Ishikawa (cell line): ENCODE measurements around the gene TRAF1.

Source experiments
- CEBPB ChIP-seq: IDR thresholded peaks from 2 replicates; pipeline ENCODE4 v1.6.1; 2012
- CREB1 ChIP-seq: IDR thresholded peaks from 2 replicates; pipeline ENCODE4 v1.6.1; 2012; ENCODE audit warnings: low read depth
- EGR1 ChIP-seq: IDR thresholded peaks from 2 replicates; pipeline ENCODE4 v1.6.1; 2012
- EP300 ChIP-seq: IDR thresholded peaks from 2 replicates; pipeline ENCODE4 v1.6.1; 2012; ENCODE audit warnings: borderline replicate concordance
- FOXM1 ChIP-seq: IDR thresholded peaks from 2 replicates; pipeline ENCODE4 v1.6.1; 2012; ENCODE audit warnings: low read depth, borderline replicate concordance
- NFIC ChIP-seq: IDR thresholded peaks from 2 replicates; pipeline ENCODE4 v1.6.1; 2012
- RAD21 ChIP-seq: IDR thresholded peaks from 2 replicates; pipeline ENCODE4 v1.6.1; 2012; ENCODE audit warnings: low read depth
- REST ChIP-seq: IDR thresholded peaks from 2 replicates; pipeline ENCODE4 v1.6.1; 2012; ENCODE audit warnings: low read depth, mild to moderate bottlenecking
- TAF1 ChIP-seq: IDR thresholded peaks from 2 replicates; pipeline ENCODE4 v1.6.1; 2012; ENCODE audit warnings: low read depth, mild to moderate bottlenecking
- TCF12 ChIP-seq: IDR thresholded peaks from 2 replicates; pipeline ENCODE4 v1.6.1; 2012; ENCODE audit warnings: low read depth
- TEAD4 ChIP-seq: IDR thresholded peaks from 2 replicates; pipeline ENCODE4 v1.6.1; 2012
- YY1 ChIP-seq: IDR thresholded peaks from 2 replicates; pipeline ENCODE4 v1.6.1; 2012; ENCODE audit warnings: low read depth
- ZBTB7A ChIP-seq: IDR thresholded peaks from 2 replicates; pipeline ENCODE4 v1.6.1; 2012; ENCODE audit warnings: low read depth
- TF ChIP-seq, protein P1 (sequence below): IDR thresholded peaks from 2 replicates; pipeline ENCODE4 v1.6.1; 2012
- TF ChIP-seq, protein P2 (sequence below): IDR thresholded peaks from 2 replicates; pipeline ENCODE4 v1.6.1; 2012

TRAF1 gene

GRCh38 chr9:120885457-120885856 is 41.1 kb downstream of the TRAF1 start:
- TF ChIP-seq EGR1: no peak
- no peak for TF ChIP-seq TCF12
- TF ChIP-seq, protein P1, sequence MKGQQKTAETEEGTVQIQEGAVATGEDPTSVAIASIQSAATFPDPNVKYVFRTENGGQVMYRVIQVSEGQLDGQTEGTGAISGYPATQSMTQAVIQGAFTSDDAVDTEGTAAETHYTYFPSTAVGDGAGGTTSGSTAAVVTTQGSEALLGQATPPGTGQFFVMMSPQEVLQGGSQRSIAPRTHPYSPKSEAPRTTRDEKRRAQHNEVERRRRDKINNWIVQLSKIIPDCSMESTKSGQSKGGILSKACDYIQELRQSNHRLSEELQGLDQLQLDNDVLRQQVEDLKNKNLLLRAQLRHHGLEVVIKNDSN: no peak
- no peak for TF ChIP-seq YY1
- no peak for TF ChIP-seq ZBTB7A
- no peak for TF ChIP-seq CEBPB
- no peak for TF ChIP-seq TEAD4
- TF ChIP-seq, protein P2, sequence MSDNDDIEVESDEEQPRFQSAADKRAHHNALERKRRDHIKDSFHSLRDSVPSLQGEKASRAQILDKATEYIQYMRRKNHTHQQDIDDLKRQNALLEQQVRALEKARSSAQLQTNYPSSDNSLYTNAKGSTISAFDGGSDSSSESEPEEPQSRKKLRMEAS: no peak
- TF ChIP-seq FOXM1: no peak
- no peak for TF ChIP-seq EP300
- TF ChIP-seq TAF1: no peak
- no peak for TF ChIP-seq RAD21
- TF ChIP-seq REST: no peak
- TF ChIP-seq NFIC: no peak
- TF ChIP-seq CREB1: no peak

- TF ChIP-seq EP300 (no peak), FOXM1 (no peak), TCF12 (no peak), NFIC (no peak), CREB1 (no peak), TEAD4 (no peak), ZBTB7A (no peak), REST (no peak), YY1 (no peak)
- TF ChIP-seq, protein P2: no peak
Measured at GRCh38 chr9:120883608-120883996, 43.0 kb downstream of the TRAF1 start.

GRCh38 chr9:120882935-120883607 is 43.5 kb downstream of the TRAF1 start:
- TF ChIP-seq, protein P1: no peak
- peak; percentile 50 for TF ChIP-seq NFIC
- TF ChIP-seq REST: no peak

DNA sequence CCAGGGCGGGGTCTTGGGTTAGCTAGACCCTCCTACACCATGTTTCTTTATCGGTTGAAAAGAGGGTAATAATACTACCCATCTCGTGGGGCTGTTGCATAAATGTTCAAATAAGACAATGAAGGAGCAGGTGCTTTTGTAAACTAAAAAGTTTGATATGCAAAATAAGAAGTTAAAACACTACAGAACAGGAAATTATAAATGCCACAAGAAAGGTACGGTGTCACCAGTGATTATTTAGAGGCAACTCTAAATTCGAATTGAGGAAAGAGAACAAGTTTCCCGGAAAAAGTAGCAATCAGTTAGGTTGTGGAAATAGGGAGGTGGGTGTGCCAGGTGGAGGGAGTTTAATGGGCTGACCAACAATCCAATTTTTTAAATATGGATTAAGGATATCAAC is 47.1 kb downstream of the TRAF1 start:
- no peak for TF ChIP-seq EP300
- no peak for TF ChIP-seq ZBTB7A
- TF ChIP-seq TCF12: no peak
- no peak for TF ChIP-seq YY1
- TF ChIP-seq TEAD4: no peak
- TF ChIP-seq CREB1: no peak
- TF ChIP-seq, protein P1: no peak
- TF ChIP-seq, protein P2: no peak
- no peak for TF ChIP-seq TAF1
- TF ChIP-seq RAD21: no peak
- no peak for TF ChIP-seq CEBPB
- TF ChIP-seq FOXM1: no peak
- TF ChIP-seq EGR1: no peak
- TF ChIP-seq NFIC: no peak
- TF ChIP-seq REST: no peak
